WTC11 (cell line): ENCODE data around the gene HMGXB4. TPM values are rescaled to one million over a fixed set of nuclear protein-coding genes. Genes with fewer than 3 reads are reported as not detected.

Experiments used
- ATAC-seq: fragments of 200-7000 bp; cut with Tn5 transposase; 2 replicates; pipeline ENCODE4 v1.10.0; 2021; ENCODE audit warnings: mild to moderate bottlenecking, moderate library complexity
- CTCF ChIA-PET: fragments of 300-600 bp; sonication (Branson Sonifier 250); formaldehyde crosslinking; loops from one replicate; lab custom pipeline; 2021; ENCODE audit warnings: antibody characterized with exemption; lab: Charles Lee
- POLR2A ChIA-PET: fragments of 350-600 bp; sonication (Branson Sonifier 250); formaldehyde crosslinking; loops from one replicate; lab custom pipeline; 2021; ENCODE audit warnings: antibody characterized with exemption; lab: Charles Lee
- DNase-seq: peaks from one replicate; pipeline ENCODE4 v3.0.0; 2021; ENCODE audit warnings: low spot score
- H3K27ac Mint-ChIP-seq: 2 replicates; pipeline ENCODE4 v1.8.0; 2021; ENCODE audit warnings: mixed read lengths
- H3K27me3 Mint-ChIP-seq: 2 replicates; pipeline ENCODE4 v1.8.0; 2021; ENCODE audit warnings: low read depth, mild to moderate bottlenecking, moderate library complexity, mixed read lengths
- H3K36me3 Mint-ChIP-seq: 2 replicates; pipeline ENCODE4 v1.8.0; 2021; ENCODE audit warnings: mixed read lengths
- H3K4me1 Mint-ChIP-seq: 2 replicates; pipeline ENCODE4 v1.8.0; 2022; ENCODE audit warnings: mixed read lengths
- H3K4me3 Mint-ChIP-seq: 2 replicates; pipeline ENCODE4 v1.8.0; 2021; ENCODE audit warnings: mild to moderate bottlenecking, moderate library complexity, mixed read lengths
- H3K9me3 Mint-ChIP-seq: 2 replicates; pipeline ENCODE4 v1.8.0; 2021; ENCODE audit warnings: mixed read lengths
- AFF4 ChIP-seq: sonication (generic); formaldehyde crosslinking; IDR thresholded peaks from 2 replicates; pipeline ENCODE4 v1.8.1; 2023; ENCODE audit warnings: mild to moderate bottlenecking, missing genetic modification reagents, borderline replicate concordance
- ARID4B ChIP-seq: sonication (generic); formaldehyde crosslinking; IDR thresholded peaks from 2 replicates; pipeline ENCODE4 v1.8.0; 2023; ENCODE audit warnings: missing genetic modification reagents, mild to moderate bottlenecking, borderline replicate concordance
- ATF1 ChIP-seq: sonication (generic); formaldehyde crosslinking; IDR thresholded peaks from 2 replicates; pipeline ENCODE4 v1.8.1; 2023; ENCODE audit warnings: mild to moderate bottlenecking, moderate library complexity, missing genetic modification reagents
- CREB1 ChIP-seq: sonication (generic); formaldehyde crosslinking; IDR thresholded peaks from 2 replicates; pipeline ENCODE4 v1.8.0; 2023; ENCODE audit warnings: mild to moderate bottlenecking, missing genetic modification reagents
- ESRRA ChIP-seq: sonication (generic); formaldehyde crosslinking; IDR thresholded peaks from 2 replicates; pipeline ENCODE4 v1.8.1; 2022; ENCODE audit warnings: mild to moderate bottlenecking, missing genetic modification reagents, borderline replicate concordance
- GABPB1 ChIP-seq: sonication (generic); formaldehyde crosslinking; IDR thresholded peaks from 2 replicates; pipeline ENCODE4 v1.8.1; 2023; ENCODE audit warnings: mild to moderate bottlenecking, missing genetic modification reagents
- JUN ChIP-seq: sonication (generic); formaldehyde crosslinking; IDR thresholded peaks from 2 replicates; pipeline ENCODE4 v1.8.0; 2023; ENCODE audit warnings: mild to moderate bottlenecking, missing genetic modification reagents
- MLX ChIP-seq: sonication (generic); formaldehyde crosslinking; IDR thresholded peaks from 2 replicates; pipeline ENCODE4 v1.8.1; 2023; ENCODE audit warnings: mild to moderate bottlenecking, missing genetic modification reagents, moderate library complexity
- NFATC4 ChIP-seq: fragments of 250-450 bp; sonication (Bioruptor Pico); IDR thresholded peaks from 2 replicates; pipeline ENCODE4 v1.9.0; 2021; ENCODE audit warnings: mild to moderate bottlenecking
- NR2C2 ChIP-seq: sonication (generic); formaldehyde crosslinking; IDR thresholded peaks from 2 replicates; pipeline ENCODE4 v1.8.0; 2022; ENCODE audit warnings: mild to moderate bottlenecking, missing genetic modification reagents
- OVOL2 ChIP-seq: fragments of 250-450 bp; sonication (Bioruptor Pico); IDR thresholded peaks from 2 replicates; pipeline ENCODE4 v1.9.0; 2021; ENCODE audit warnings: mild to moderate bottlenecking, borderline replicate concordance
- PRRX2 ChIP-seq: fragments of 250-450 bp; sonication (Bioruptor Pico); IDR thresholded peaks from 2 replicates; pipeline ENCODE4 v1.8.0; 2021; ENCODE audit warnings: mild to moderate bottlenecking
- STAT6 ChIP-seq: sonication (generic); formaldehyde crosslinking; conservative IDR thresholded peaks from 2 replicates; pipeline ENCODE4 v1.8.1; 2023; ENCODE audit warnings: mild to moderate bottlenecking, low read depth, missing genetic modification reagents, moderate library complexity
- ZMAT4 ChIP-seq: fragments of 250-450 bp; sonication (Bioruptor Pico); IDR thresholded peaks from 2 replicates; pipeline ENCODE4 v1.9.0; 2021; ENCODE audit warnings: mild to moderate bottlenecking
- ZNF121 ChIP-seq: sonication (generic); formaldehyde crosslinking; IDR thresholded peaks from 2 replicates; pipeline ENCODE4 v1.8.0; 2023; ENCODE audit warnings: missing genetic modification reagents
- ZNF416 ChIP-seq: fragments of 250-450 bp; sonication (Bioruptor Pico); IDR thresholded peaks from 2 replicates; pipeline ENCODE4 v1.9.0; 2021; ENCODE audit warnings: mild to moderate bottlenecking, inconsistent platforms
- ZNF512 ChIP-seq: sonication (generic); formaldehyde crosslinking; IDR thresholded peaks from 2 replicates; pipeline ENCODE4 v1.8.1; 2022; ENCODE audit warnings: missing genetic modification reagents, borderline replicate concordance
- ZNF671 ChIP-seq: fragments of 250-450 bp; sonication (Bioruptor Pico); IDR thresholded peaks from 2 replicates; pipeline ENCODE4 v1.8.0; 2021; ENCODE audit warnings: mild to moderate bottlenecking
- total RNA-seq: library from RNA; stranded (reverse); gene quantifications from 3 replicates; pipeline ENCODE4 v1.2.3, GENCODE V29; 2021

Gene HMGXB4
- total RNA-seq, 1 experiment from 2014 or later = 42.1 TPM

GRCh38 chr22:35326854-35327562 is 69.7 kb downstream of the HMGXB4 start:
- POLR2A ChIA-PET = no interaction called here
- CTCF ChIA-PET = interaction anchor here (0.8 kb wide), 1 partner anchor 24 kb away, joined by 3 read pairs; no protein-coding TSS in a partner anchor
- ATAC-seq = no peak

GRCh38 chr22:35327690-35328471 is 70.6 kb downstream of the HMGXB4 start:
- CTCF ChIA-PET = no interaction called here
- no peaks in the 10 kb centered on the region for H3K9me3 Mint-ChIP-seq
- DNase-seq = no peak
- H3K27ac Mint-ChIP-seq = no peak overlapping the region
- H3K4me1 Mint-ChIP-seq = no peaks in the 10 kb centered on the region
- H3K36me3 Mint-ChIP-seq = peaks cover 29% of the 10 kb centered on the region
- H3K4me3 Mint-ChIP-seq = no peak overlapping the region
- POLR2A ChIA-PET = no interaction called here
- H3K27me3 Mint-ChIP-seq = no peaks in the 10 kb centered on the region
- ATAC-seq = no peak
- TF ChIP-seq ZMAT4 (CRISPR knock-in tag) (no peak), NR2C2 (no peak), AFF4 (CRISPR knock-in tag) (no peak), ARID4B (CRISPR knock-in tag) (no peak), JUN (CRISPR knock-in tag) (no peak), ESRRA (CRISPR knock-in tag) (no peak), ZNF121 (CRISPR knock-in tag) (no peak)

More at GRCh38 chr22:35326854-35327562, 69.7 kb downstream of the HMGXB4 start:
- Mint-ChIP-seq H3K4me1 (no peaks in the 10 kb centered on the region), H3K36me3 (peaks cover 27% of the 10 kb centered on the region), H3K4me3 (no peak overlapping the region), H3K27me3 (no peaks in the 10 kb centered on the region), H3K27ac (no peak overlapping the region), H3K9me3 (no peaks in the 10 kb centered on the region)
- TF ChIP-seq NFATC4 (CRISPR knock-in tag) (no peak), ZNF671 (no peak), ATF1 (no peak), ZNF512 (no peak), CREB1 (CRISPR knock-in tag) (no peak), MLX (CRISPR knock-in tag) (no peak), OVOL2 (CRISPR knock-in tag) (no peak), PRRX2 (CRISPR knock-in tag) (no peak), STAT6 (CRISPR knock-in tag) (no peak), ZNF416 (no peak), GABPB1 (CRISPR knock-in tag) (no peak)
- no peak for DNase-seq
